K562 (cell line): ENCODE data around the gene PGM2. TPM values are rescaled to one million over a fixed set of nuclear protein-coding genes. Genes with fewer than 3 reads are reported as not detected.

Source experiments
- ATAC-seq: fragments of 200-7000 bp; cut with Tn5 transposase; 3 replicates; pipeline ENCODE4 v1.9.1; 2020; ENCODE audit warnings: moderate library complexity
- BruUV-seq: library from RNA; stranded (reverse); fragments of 400-500 nt; replicated peaks from 2 replicates; lab custom pipeline; 2021; lab: Mats Ljungman, UMichigan
- CTCF ChIA-PET: fragments of 300-600 bp; formaldehyde crosslinking; extraction: SDS; loops from one replicate; lab custom pipeline; 2021; ENCODE audit warnings: low intra/inter-chr PET ratio; lab: Yijun Ruan, JAX
- POLR2A ChIA-PET: fragments of 300-600, 350-650 bp; sonication (Branson Sonifier 250); formaldehyde crosslinking; extraction: SDS; loops from one replicate; lab custom pipeline; 2021; ENCODE audit warnings: antibody characterized with exemption, inconsistent platforms; lab: Yijun Ruan, JAX
- DNase-seq, 4 experiments: peaks; one replicate each; pipeline versions ENCODE4 v3.0.0 to v3.0.0-alpha.2; 2011 to 2018; ENCODE audit warnings: low spot score in 3 of 4, mixed read lengths in 3 of 4; ENCODE audit errors: extremely low read depth in 1 of 4
- FAIRE-seq: peaks from 2 replicates; lab custom pipeline; 2011; peaks lifted over from hg19 to GRCh38; lab: Jason Lieb, UNC
- H2AFZ ChIP-seq: 2 replicates; pipeline ENCODE4 v1.6.0; 2011; ENCODE audit warnings: low read depth, low read length, control low read depth, inconsistent platforms
- H3K27ac ChIP-seq: fragments of 200-600 bp; 3 replicates; pipeline ENCODE4 v1.8.0; 2011; ENCODE audit warnings: low read depth, mild to moderate bottlenecking, control low read depth, inconsistent platforms, low read length, moderate library complexity, mixed read lengths; ENCODE audit errors: extremely low read depth
- H3K27me3 ChIP-seq, 2 experiments: fragments of 300-600 bp in 1 of 2; 2 replicates in 1 of 2; 3 replicates in 1 of 2; pipeline versions ENCODE4 v1.6.0 to v1.8.0; 2011; ENCODE audit warnings: inconsistent platforms in 2 of 2, low read length in 2 of 2, mild to moderate bottlenecking in 1 of 2, mixed read lengths in 1 of 2, moderate library complexity in 1 of 2; ENCODE audit not compliant: control insufficient read depth in 2 of 2, insufficient read depth in 2 of 2
- H3K36me3 ChIP-seq: fragments of 300-600 bp; 3 replicates; pipeline ENCODE4 v1.8.0; 2011; ENCODE audit warnings: mild to moderate bottlenecking, low read length, inconsistent platforms; ENCODE audit not compliant: control insufficient read depth, insufficient read depth
- H3K4me1 ChIP-seq, 2 experiments: fragments of 200-600 bp in 1 of 2; replicated peaks in 1 of 2; 2 replicates in 1 of 2; 3 replicates in 1 of 2; pipeline versions ENCODE4 v1.5.1 to v1.8.0; 2011; ENCODE audit warnings: inconsistent platforms in 2 of 2, low read length in 2 of 2, mild to moderate bottlenecking in 1 of 2, mixed read lengths in 1 of 2, moderate library complexity in 1 of 2; ENCODE audit not compliant: control insufficient read depth in 2 of 2, insufficient read depth in 2 of 2
- H3K4me2 ChIP-seq: 2 replicates; pipeline ENCODE4 v1.6.1; 2011; ENCODE audit warnings: low read length, control low read depth, inconsistent platforms, mixed read lengths; ENCODE audit not compliant: insufficient read depth
- H3K4me3 ChIP-seq: fragments of 200-600 bp; sonication (generic), shearing (Covaris generic); 2 replicates; pipeline ENCODE4 v1.5.1; 2016; ENCODE audit warnings: control low read depth, inconsistent platforms
- H3K79me2 ChIP-seq: fragments of 200-600 bp; 3 replicates; pipeline ENCODE4 v1.8.0; 2011; ENCODE audit warnings: low read length, inconsistent platforms; ENCODE audit not compliant: control insufficient read depth, insufficient read depth
- H3K9ac ChIP-seq, 2 experiments: 2 replicates each; pipeline versions ENCODE4 v1.6.0 to v1.6.1; 2011; ENCODE audit warnings: low read depth in 2 of 2, low read length in 2 of 2, control low read depth in 1 of 2, inconsistent platforms in 1 of 2, mild to moderate bottlenecking in 1 of 2, mixed read lengths in 1 of 2; ENCODE audit not compliant: insufficient read depth in 1 of 2
- H3K9me1 ChIP-seq: one replicate; pipeline ENCODE4 v1.6.0; 2011; ENCODE audit warnings: inconsistent platforms, mild to moderate bottlenecking, low read length, moderate library complexity; ENCODE audit not compliant: control insufficient read depth, insufficient read depth
- H3K9me3 ChIP-seq: replicated peaks from 2 replicates; pipeline ENCODE4 v1.5.1; 2011; ENCODE audit warnings: low read depth, low read length, inconsistent platforms; ENCODE audit not compliant: control insufficient read depth, insufficient read depth
- H4K20me1 ChIP-seq: replicated peaks from 2 replicates; pipeline ENCODE4 v1.6.1; 2011; ENCODE audit warnings: low read length, inconsistent platforms, mixed read lengths; ENCODE audit not compliant: control insufficient read depth, insufficient read depth
- ARNT ChIP-seq, 2 experiments: fragments of 450-650 bp; IDR thresholded peaks; 2 replicates each; pipeline ENCODE4 v1.6.1; 2016; ENCODE audit warnings: mild to moderate bottlenecking in 1 of 2
- BCOR ChIP-seq: fragments of 450-650 bp; IDR thresholded peaks from 2 replicates; pipeline ENCODE4 v1.6.1; 2016
- CGGBP1 ChIP-seq: fragments of 250-450 bp; sonication (Bioruptor Pico); IDR thresholded peaks from 2 replicates; pipeline ENCODE4 v1.9.0; 2021; ENCODE audit warnings: mild to moderate bottlenecking
- HBP1 ChIP-seq: fragments of 450-650 bp; formaldehyde crosslinking; IDR thresholded peaks from 2 replicates; pipeline ENCODE4 v1.4.0; 2022; ENCODE audit warnings: missing genetic modification characterization
- HCFC1 ChIP-seq: IDR thresholded peaks from 2 replicates; pipeline ENCODE4 v1.6.1; 2012; ENCODE audit warnings: low read depth, low read length, improper control_type of control experiment
- HMGN3 ChIP-seq: IDR thresholded peaks from 2 replicates; pipeline ENCODE4 v1.6.1; 2011; ENCODE audit warnings: borderline replicate concordance, low read depth, mild to moderate bottlenecking, mixed read lengths, low read length; ENCODE audit not compliant: insufficient read length; ENCODE audit errors: extremely low read depth
- ILF3 ChIP-seq: fragments of 450-650 bp; IDR thresholded peaks from 2 replicates; pipeline ENCODE4 v1.6.1; 2018; ENCODE audit warnings: antibody characterized with exemption, mild to moderate bottlenecking, moderate library complexity, borderline replicate concordance
- KLF16 ChIP-seq: IDR thresholded peaks from 2 replicates; pipeline ENCODE4 v1.6.1; 2016; ENCODE audit warnings: antibody characterized with exemption
- LCOR ChIP-seq: sonication (generic); formaldehyde crosslinking; IDR thresholded peaks from 2 replicates; pipeline ENCODE4 v1.8.0; 2022; ENCODE audit warnings: mild to moderate bottlenecking, missing genetic modification reagents
- MEIS2 ChIP-seq: fragments of 450-650 bp; IDR thresholded peaks from 2 replicates; pipeline ENCODE4 v1.6.1; 2014; ENCODE audit warnings: mild to moderate bottlenecking; ENCODE audit not compliant: partially characterized antibody
- NR2F6 ChIP-seq: fragments of 450-650 bp; formaldehyde crosslinking; IDR thresholded peaks from 2 replicates; pipeline ENCODE4 v1.4.0; 2020; ENCODE audit warnings: mild to moderate bottlenecking
- NR3C1 ChIP-seq: sonication (generic); formaldehyde crosslinking; IDR thresholded peaks from 2 replicates; pipeline ENCODE4 v1.8.1; 2022; ENCODE audit warnings: missing genetic modification reagents
- PHF20 ChIP-seq: fragments of 450-650 bp; IDR thresholded peaks from 2 replicates; pipeline ENCODE4 v1.6.1; 2018; ENCODE audit not compliant: partially characterized antibody
- PML ChIP-seq: IDR thresholded peaks from 2 replicates; pipeline ENCODE4 v1.6.1; 2012; ENCODE audit warnings: low read length, inconsistent platforms
- in situ Hi-C: fragments of 300-500 bp; cut with MboI; formaldehyde crosslinking; loops from 4 replicates; pipeline ENCODE4 v1.15.0; 2018; ENCODE audit warnings: inconsistent platforms, mixed read lengths
- intact Hi-C: fragments of 100-400 bp; cut with micrococcal nuclease; formaldehyde crosslinking; loops from 2 replicates; pipeline ENCODE4 v1.14.2; 2022
- polyA plus RNA-seq, 8 experiments: library from polyadenylated mRNA; depleted of rRNA in 4 of 8; stranded (reverse) in 5 of 8; unstranded in 3 of 8; fragments of >200 nt; fragmentation: Nextera tagmentation in 2 of 8; fragmentation: Illumina TruSeq in 1 of 8; extraction: Ambion mirVana in 2 of 8; extraction: Trizol in 1 of 8; gene quantifications; 2 replicates each; pipeline versions ENCODE4 v1.2.1 to v1.2.3, GENCODE V29; 2011 to 2014; ENCODE audit warnings: inconsistent platforms in 1 of 8, missing spikeins in 1 of 8
- total RNA-seq, 7 experiments: library from RNA; depleted of rRNA in 6 of 7; stranded (reverse); fragments of >200 nt in 6 of 7; fragmentation: Illumina TruSeq in 2 of 7; extraction: Trizol in 2 of 7; gene quantifications; 2 replicates each; pipeline versions ENCODE4 v1.2.1 to v1.2.3, GENCODE V29; 2011 to 2021; ENCODE audit warnings: low replicate concordance in 1 of 7

Gene PGM2
- total and polyA plus RNA-seq, 9 of the 15 experiments (the other 6 are each of a cell fraction or from before 2014, with no cell fraction given), result 15.2 to 77.3 (median 51.4) TPM

GRCh38 chr4:37798616-37799015, 27.9 kb upstream of the PGM2 start:
- BruUV-seq, result no TSS peak
- Histone ChIP-seq H3K9me1 (no peaks in the 10 kb centered on the region), H3K36me3 (no peaks in the 10 kb centered on the region), H3K4me3 (no peak overlapping the region), H3K27ac (no peak overlapping the region), H3K4me2 (no peak overlapping the region), H3K9me3 (no peaks in the 10 kb centered on the region), H4K20me1 (no peaks in the 10 kb centered on the region), H3K27me3 (peaks cover 0 to 4% of the 10 kb centered on the region in 2 experiments; a peak in 1 of 5 replicates), H3K4me1 (no peaks in the 10 kb centered on the region), H2AFZ (no peak overlapping the region), H3K79me2 (no peaks in the 10 kb centered on the region), H3K9ac (no peak overlapping the region)
- no peak for ATAC-seq
- TF ChIP-seq PML (no peak), LCOR (CRISPR knock-in tag) (no peak), ILF3 (no peak), MEIS2 (no peak), NR2F6 (no peak), HCFC1 (no peak), CGGBP1 (no peak), HMGN3 (no peak), KLF16 (no peak), ARNT (IDR thresholded peaks at IDR 0.05) (no peak), NR3C1 (no peak), PHF20 (no peak), HBP1 (CRISPR knock-in tag) (no peak), BCOR (no peak)
- in situ Hi-C loops (no loop called here), intact Hi-C loops (no loop called here)
- POLR2A ChIA-PET, result interaction anchor here (1.2 kb wide), 1 partner anchor 14 kb away, joined by 3 read pairs; no protein-coding TSS in a partner anchor
- CTCF ChIA-PET, result no interaction called here
- no peak for FAIRE-seq
- DNase-seq, result no peak
